IMR-90 (cell line): ENCODE measurements around the gene GBF1. TPM values are rescaled to one million over a fixed set of nuclear protein-coding genes. Genes with fewer than 3 reads are reported as not detected.

Source experiments
- ATAC-seq: fragments of 200-7000 bp; cut with Tn5 transposase; 2 replicates; pipeline ENCODE4 v1.9.1; 2020; ENCODE audit warnings: low read depth, mild to moderate bottlenecking, moderate library complexity
- BruUV-seq: library from RNA; stranded (reverse); fragments of 400-500 nt; replicated peaks from 2 replicates; lab custom pipeline; 2021; lab: Mats Ljungman, UMichigan
- CTCF ChIA-PET: fragments of 300-600 bp; formaldehyde crosslinking; extraction: SDS; loops from one replicate; lab custom pipeline; 2021; ENCODE audit warnings: antibody characterized with exemption; lab: Yijun Ruan, JAX
- POLR2A ChIA-PET: fragments of 300-600 bp; sonication (Branson Sonifier 250); formaldehyde crosslinking; loops from one replicate; lab custom pipeline; 2022; ENCODE audit warnings: antibody characterized with exemption; ENCODE audit not compliant: unreplicated experiment; lab: Charles Lee
- DNase-seq: peaks from one replicate; pipeline ENCODE4 v3.0.0; 2013
- H2AFZ ChIP-seq: replicated peaks from 2 replicates; pipeline ENCODE3; 2013; ENCODE audit warnings: low read length, mild to moderate bottlenecking; ENCODE audit not compliant: poor library complexity
- H2AK5ac ChIP-seq: 2 replicates; pipeline ENCODE4 v1.6.1; 2013; ENCODE audit warnings: low read depth, low read length, inconsistent platforms
- H2AK9ac ChIP-seq: replicated peaks from 2 replicates; pipeline ENCODE3; 2013; ENCODE audit warnings: mild to moderate bottlenecking, low read depth, low read length, moderate library complexity; ENCODE audit not compliant: poor library complexity
- H2BK120ac ChIP-seq: 2 replicates; pipeline ENCODE4 v1.6.1; 2013; ENCODE audit warnings: low read depth, low read length, inconsistent platforms
- H2BK15ac ChIP-seq: 3 replicates; pipeline ENCODE4 v1.6.1; 2013; ENCODE audit warnings: low read depth, low read length, inconsistent platforms
- H2BK20ac ChIP-seq: 2 replicates; pipeline ENCODE4 v1.6.1; 2013; ENCODE audit warnings: low read depth, mild to moderate bottlenecking, inconsistent platforms, low read length, moderate library complexity
- H2BK5ac ChIP-seq: 2 replicates; pipeline ENCODE4 v1.6.1; 2013; ENCODE audit warnings: mild to moderate bottlenecking, low read depth, low read length, inconsistent platforms; ENCODE audit not compliant: poor library complexity, severe bottlenecking
- H3K14ac ChIP-seq: replicated peaks from 2 replicates; pipeline ENCODE4 v1.6.1; 2013; ENCODE audit warnings: low read depth, low read length, inconsistent platforms
- H3K18ac ChIP-seq: 2 replicates; pipeline ENCODE4 v1.6.1; 2013; ENCODE audit warnings: low read depth, low read length, control low read depth
- H3K23ac ChIP-seq: 2 replicates; pipeline ENCODE4 v1.6.1; 2013; ENCODE audit warnings: low read depth, low read length, inconsistent platforms
- H3K27ac ChIP-seq: 2 replicates; pipeline ENCODE4 v1.5.1; 2013; ENCODE audit warnings: mild to moderate bottlenecking, control low read depth, low read length; ENCODE audit not compliant: insufficient read depth
- H3K27me3 ChIP-seq: 2 replicates; pipeline ENCODE4 v1.6.1; 2013; ENCODE audit warnings: low read length; ENCODE audit not compliant: control insufficient read depth, insufficient read depth
- H3K36me3 ChIP-seq: 2 replicates; pipeline ENCODE4 v1.6.1; 2013; ENCODE audit warnings: low read length, mixed read lengths; ENCODE audit not compliant: control insufficient read depth, insufficient read depth
- H3K4ac ChIP-seq: 2 replicates; pipeline ENCODE4 v1.6.1; 2013; ENCODE audit warnings: low read depth, low read length, inconsistent platforms
- H3K4me1 ChIP-seq: 2 replicates; pipeline ENCODE4 v1.6.1; 2013; ENCODE audit warnings: low read length, mixed read lengths; ENCODE audit not compliant: control insufficient read depth, insufficient read depth
- H3K4me2 ChIP-seq: 2 replicates; pipeline ENCODE4 v1.6.1; 2013; ENCODE audit warnings: low read depth, mild to moderate bottlenecking, control low read depth, low read length, moderate library complexity
- H3K4me3 ChIP-seq: 2 replicates; pipeline ENCODE4 v1.5.1; 2013; ENCODE audit warnings: low read depth, mild to moderate bottlenecking, control low read depth, low read length, moderate library complexity; ENCODE audit not compliant: insufficient read depth
- H3K56ac ChIP-seq: 2 replicates; pipeline ENCODE4 v1.6.1; 2013; ENCODE audit warnings: low read length, inconsistent platforms; ENCODE audit not compliant: insufficient read depth; ENCODE audit errors: extremely low read depth
- H3K79me1 ChIP-seq, 2 experiments: 2 replicates each; pipeline ENCODE4 v1.6.1; 2013; ENCODE audit warnings: low read length in 2 of 2, inconsistent platforms in 1 of 2, low read depth in 1 of 2
- H3K9ac ChIP-seq: 2 replicates; pipeline ENCODE4 v1.6.1; 2013; ENCODE audit warnings: low read depth, low read length, control low read depth
- H3K9me1 ChIP-seq: 2 replicates; pipeline ENCODE4 v1.6.1; 2013; ENCODE audit warnings: low read length, inconsistent platforms; ENCODE audit not compliant: insufficient read depth
- H3K9me3 ChIP-seq: 2 replicates; pipeline ENCODE4 v1.6.1; 2013; ENCODE audit warnings: low read length; ENCODE audit not compliant: control insufficient read depth, insufficient read depth
- H4K20me1 ChIP-seq: 2 replicates; pipeline ENCODE4 v1.6.1; 2013; ENCODE audit warnings: low read length, inconsistent platforms; ENCODE audit not compliant: insufficient read depth
- H4K5ac ChIP-seq: 2 replicates; pipeline ENCODE4 v1.6.1; 2013; ENCODE audit warnings: mild to moderate bottlenecking, low read depth, low read length, control low read depth
- H4K8ac ChIP-seq, 2 experiments: 2 replicates each; pipeline ENCODE4 v1.6.1; 2013; ENCODE audit warnings: low read depth in 2 of 2, low read length in 2 of 2, control low read depth in 1 of 2, inconsistent platforms in 1 of 2
- H4K91ac ChIP-seq: 2 replicates; pipeline ENCODE4 v1.6.1; 2013; ENCODE audit warnings: low read depth, low read length, inconsistent platforms; ENCODE audit not compliant: insufficient read depth
- BHLHE40 ChIP-seq: fragments of 150-350 bp; IDR thresholded peaks from 2 replicates; pipeline ENCODE4 v1.6.1; 2016; ENCODE audit warnings: mild to moderate bottlenecking, low read depth, low read length
- CEBPB ChIP-seq: IDR thresholded peaks from 2 replicates; pipeline ENCODE4 v1.6.1; 2012; ENCODE audit warnings: low read depth, low read length, improper control_type of control experiment
- CHD1 ChIP-seq: IDR thresholded peaks from 2 replicates; pipeline ENCODE4 v1.6.1; 2012; ENCODE audit warnings: low read depth, low read length, improper control_type of control experiment
- CTCF ChIP-seq: conservative IDR thresholded peaks from 2 replicates; pipeline ENCODE4 v1.5.1; 2012; ENCODE audit warnings: mild to moderate bottlenecking, low read depth, low read length, improper control_type of control experiment
- ELK1 ChIP-seq: fragments of 150-350 bp; IDR thresholded peaks from 2 replicates; pipeline ENCODE4 v1.6.1; 2016; ENCODE audit warnings: low read depth, mild to moderate bottlenecking, low read length, moderate library complexity, borderline replicate concordance
- FOS ChIP-seq: fragments of 150-350 bp; IDR thresholded peaks from 2 replicates; pipeline ENCODE4 v1.6.1; 2016; ENCODE audit warnings: low read depth, low read length
- MAFK ChIP-seq: IDR thresholded peaks from 2 replicates; pipeline ENCODE4 v1.6.1; 2012; ENCODE audit warnings: low read depth, low read length, improper control_type of control experiment
- MAZ ChIP-seq: IDR thresholded peaks from 2 replicates; pipeline ENCODE4 v1.6.1; 2012; ENCODE audit warnings: low read depth, mild to moderate bottlenecking, low read length, improper control_type of control experiment, moderate library complexity, borderline replicate concordance
- NFE2L2 ChIP-seq: fragments of 150-350 bp; IDR thresholded peaks from 2 replicates; pipeline ENCODE4 v1.6.1; 2016; ENCODE audit warnings: low read depth, mild to moderate bottlenecking, low read length
- POLR2A ChIP-seq: IDR thresholded peaks from 2 replicates; pipeline ENCODE4 v1.6.1; 2012; ENCODE audit warnings: mild to moderate bottlenecking, low read depth, low read length
- RAD21 ChIP-seq: IDR thresholded peaks from 2 replicates; pipeline ENCODE4 v1.6.1; 2012; ENCODE audit warnings: low read length, improper control_type of control experiment
- RCOR1 ChIP-seq: IDR thresholded peaks from 2 replicates; pipeline ENCODE4 v1.6.1; 2012; ENCODE audit warnings: mild to moderate bottlenecking, low read length, improper control_type of control experiment; ENCODE audit not compliant: insufficient replicate concordance
- RFX5 ChIP-seq: IDR thresholded peaks from 2 replicates; pipeline ENCODE4 v1.8.0; 2012; ENCODE audit warnings: low read depth, mild to moderate bottlenecking, low read length, moderate library complexity
- SMC3 ChIP-seq: fragments of 150-350 bp; IDR thresholded peaks from 2 replicates; pipeline ENCODE4 v1.6.1; 2016; ENCODE audit warnings: low read depth, mild to moderate bottlenecking, antibody characterized with exemption, low read length, moderate library complexity
- WGBS, 2 experiments: methylation state at CpG; one replicate each; pipeline versions ENCODE4 v1.1.5 to v1.1.7; 2013; ENCODE audit warnings: missing lambda C conversion rate in 2 of 2; ENCODE audit not compliant: insufficient read length in 1 of 2; ENCODE audit errors: extremely low coverage in 2 of 2; 5-methylcytosine and 5-hydroxymethylcytosine counted together
- dilution Hi-C: fragments of 300-500 bp; cut with HindIII; formaldehyde crosslinking; loops from one replicate; pipeline ENCODE4 v1.14.3; 2018; ENCODE audit warnings: low sequenced_read_pairs; ENCODE audit not compliant: unreplicated experiment
- in situ Hi-C: fragments of 300-500 bp; cut with MboI; formaldehyde crosslinking; loops from 3 replicates; pipeline ENCODE4 v1.14.3; 2019; ENCODE audit warnings: low sequenced_read_pairs, inconsistent platforms, mixed read lengths
- intact Hi-C: fragments of 100-400 bp; cut with micrococcal nuclease; formaldehyde crosslinking; loops from 2 replicates; pipeline ENCODE4 v1.10.0; 2022
- polyA plus RNA-seq, 3 experiments: library from polyadenylated mRNA; depleted of rRNA; stranded (reverse); fragments of >200 nt; gene quantifications; 2 replicates each; pipeline ENCODE4 v1.2.3, GENCODE V29; 2012; ENCODE audit warnings: low replicate concordance in 1 of 3
- total RNA-seq: library from RNA; depleted of rRNA; stranded (reverse); fragments of >200 nt; gene quantifications from 2 replicates; pipeline ENCODE4 v1.2.3, GENCODE V29; 2012

Gene GBF1
- total and polyA plus RNA-seq, 2 of the 4 experiments (the other 2 are of a cell fraction): 38.7 to 40.1 TPM

GRCh38 chr10:102200751-102201640, 44.3 kb upstream of the GBF1 start (continued):
- TF ChIP-seq CTCF: no peak

GRCh38 chr10:102202386-102202785, 42.9 kb upstream of the GBF1 start:
- Histone ChIP-seq H3K14ac (no peak overlapping the region), H2AFZ (no peak overlapping the region), H2BK15ac (no peak overlapping the region), H3K56ac (no peak overlapping the region), H2BK120ac (no peak overlapping the region), H3K9ac (no peak overlapping the region), H3K23ac (no peak overlapping the region), H4K5ac (no peak overlapping the region), H3K27me3 (peaks cover 14% of the 10 kb centered on the region), H2BK20ac (no peak overlapping the region), H2AK9ac (no peak overlapping the region), H3K27ac (no peak overlapping the region), H3K4ac (no peak overlapping the region), H3K4me3 (no peak overlapping the region), H3K79me1 (no peaks in the 10 kb centered on the region), H3K4me1 (no peaks in the 10 kb centered on the region), H4K20me1 (no peaks in the 10 kb centered on the region), H3K9me1 (no peaks in the 10 kb centered on the region), H3K9me3 (peaks cover 10% of the 10 kb centered on the region), H3K18ac (no peak overlapping the region), H3K4me2 (no peak overlapping the region), H2BK5ac (no peak overlapping the region), H4K8ac (no peak overlapping the region), H3K36me3 (no peaks in the 10 kb centered on the region), H2AK5ac (no peak overlapping the region), H4K91ac (no peak overlapping the region)
- ChIA-PET POLR2A (no interaction called here), CTCF (no interaction called here)
- no CpG with 5 or more reads among the region's 1 CpG for WGBS, 2 experiments
- dilution Hi-C loops: no loop called here
- in situ Hi-C loops: no loop called here
- ATAC-seq: no peak
- no TSS peak for BruUV-seq
- intact Hi-C loops: no loop called here
- no peak for DNase-seq
- TF ChIP-seq NFE2L2 (no peak), MAZ (no peak), BHLHE40 (no peak), ELK1 (no peak), FOS (no peak), SMC3 (no peak), RFX5 (no peak), RCOR1 (no peak), MAFK (no peak), POLR2A (no peak), RAD21 (no peak), CHD1 (no peak), CEBPB (no peak)
